ENCODE data around the gene ING4. TPM values are rescaled to one million over a fixed set of nuclear protein-coding genes. Genes with fewer than 3 reads are reported as not detected.

ING4 gene
- total RNA-seq, 1 experiment from 2014 or later = 23.8 TPM

GRCh38 chr12:6627616-6628015, 35.3 kb downstream of the ING4 start:
- H3K27me3 ChIP-seq (ENCODE audit: low read length) = no peaks in the 10 kb centered on the region
- no peaks in the 10 kb centered on the region for H3K9me2 ChIP-seq (replicated peaks; ENCODE audit: low read length)
- no peaks in the 10 kb centered on the region for H3K36me3 ChIP-seq (ENCODE audit: low read depth, low read length)
- no peaks in the 10 kb centered on the region for H3K9me3 ChIP-seq (ENCODE audit: low read length)
- ChIA-PET CTCF (no interaction called here), POLR2A (ENCODE audit: unreplicated experiment) (no interaction called here)
- intact Hi-C loops (cut with micrococcal nuclease) = no loop called here
- no TSS peak for BruUV-seq (replicated peaks)
- H2AFZ ChIP-seq (ENCODE audit: low read length) = no peak overlapping the region
- DNase-seq = no peak
- H3K79me2 ChIP-seq (ENCODE audit: low read length) = no peaks in the 10 kb centered on the region
- TF ChIP-seq EZH2phosphoT487 (IDR thresholded peaks at IDR 0.05; ENCODE audit: borderline replicate concordance, low read length) (no peak), EZH2 (IDR thresholded peaks at IDR 0.05; ENCODE audit: low read length, unreplicated experiment) (no peak), CTCF (conservative IDR thresholded peaks at IDR 0.05; ENCODE audit: low read depth, low read length) (no peak)
- no peaks in the 10 kb centered on the region for H4K20me1 ChIP-seq (ENCODE audit: low read length)
- no peaks in the 10 kb centered on the region for H3F3A ChIP-seq (ENCODE audit: low read length, unreplicated experiment)
- no peak for ATAC-seq
- no peak overlapping the region for H3K4me2 ChIP-seq (ENCODE audit: low read length)
- H3K4me1 ChIP-seq (ENCODE audit: insufficient read depth, low read length) = no peaks in the 10 kb centered on the region
- no peak overlapping the region for H3K4me3 ChIP-seq (ENCODE audit: low read length)
- H3K27ac ChIP-seq (ENCODE audit: low read length) = no peak overlapping the region
- no peak overlapping the region for H3K9ac ChIP-seq (ENCODE audit: low read length)

- DNase-seq (no peak), ATAC-seq (no peak)
- H3K79me2 ChIP-seq (ENCODE audit: low read length) = no peaks in the 10 kb centered on the region
- no peak overlapping the region for H2AFZ ChIP-seq (ENCODE audit: low read length)
- no TSS peak for BruUV-seq (replicated peaks)
- intact Hi-C loops (cut with micrococcal nuclease) = no loop called here
- H4K20me1 ChIP-seq (ENCODE audit: low read length) = no peaks in the 10 kb centered on the region
- H3K27ac ChIP-seq (ENCODE audit: low read length) = no peak overlapping the region
- no peaks in the 10 kb centered on the region for H3K27me3 ChIP-seq (ENCODE audit: low read length)
- H3K4me3 ChIP-seq (ENCODE audit: low read length) = no peak overlapping the region
- TF ChIP-seq EZH2phosphoT487 (IDR thresholded peaks at IDR 0.05; ENCODE audit: borderline replicate concordance, low read length) = no peak
- H3K4me2 ChIP-seq (ENCODE audit: low read length) = no peak overlapping the region
- H3K4me1 ChIP-seq (ENCODE audit: insufficient read depth, low read length) = no peaks in the 10 kb centered on the region
- H3K9ac ChIP-seq (ENCODE audit: low read length) = no peak overlapping the region
- ChIA-PET POLR2A (ENCODE audit: unreplicated experiment) (no interaction called here), CTCF (no interaction called here)
- no peaks in the 10 kb centered on the region for H3K36me3 ChIP-seq (ENCODE audit: low read depth, low read length)
- H3F3A ChIP-seq (ENCODE audit: low read length, unreplicated experiment) = no peaks in the 10 kb centered on the region
- H3K9me3 ChIP-seq (ENCODE audit: low read length) = no peaks in the 10 kb centered on the region
- no peaks in the 10 kb centered on the region for H3K9me2 ChIP-seq (replicated peaks; ENCODE audit: low read length)
These were observed 36.1 kb downstream of the ING4 start for GRCh38 chr12:6626654-6627283.

GRCh38 chr12:6620885-6621274, 42.0 kb downstream of the ING4 start:
- Histone ChIP-seq H3K9me2 (replicated peaks; ENCODE audit: low read length) (no peaks in the 10 kb centered on the region), H2AFZ (ENCODE audit: low read length) (no peak overlapping the region), H3K27ac (ENCODE audit: low read length) (no peak overlapping the region), H3K27me3 (ENCODE audit: low read length) (no peaks in the 10 kb centered on the region), H4K20me1 (ENCODE audit: low read length) (no peaks in the 10 kb centered on the region), H3K4me2 (ENCODE audit: low read length) (no peak overlapping the region), H3K9ac (ENCODE audit: low read length) (no peak overlapping the region), H3K4me1 (ENCODE audit: insufficient read depth, low read length) (no peaks in the 10 kb centered on the region), H3K4me3 (ENCODE audit: low read length) (no peak overlapping the region), H3K79me2 (ENCODE audit: low read length) (no peaks in the 10 kb centered on the region), H3F3A (ENCODE audit: low read length, unreplicated experiment) (no peaks in the 10 kb centered on the region), H3K9me3 (ENCODE audit: low read length) (no peaks in the 10 kb centered on the region), H3K36me3 (ENCODE audit: low read depth, low read length) (no peaks in the 10 kb centered on the region)
- no peak for ATAC-seq
- ChIA-PET POLR2A (ENCODE audit: unreplicated experiment) (no interaction called here), CTCF (no interaction called here)
- BruUV-seq (replicated peaks) = no TSS peak
- DNase-seq = no peak
- no peak for TF ChIP-seq EZH2phosphoT487 (IDR thresholded peaks at IDR 0.05; ENCODE audit: borderline replicate concordance, low read length)
- TF ChIP-seq EZH2 (IDR thresholded peaks at IDR 0.05; ENCODE audit: low read length, unreplicated experiment) = no peak
- no peak for TF ChIP-seq CTCF (conservative IDR thresholded peaks at IDR 0.05; ENCODE audit: low read depth, low read length)
- intact Hi-C loops (cut with micrococcal nuclease) = no loop called here

Measured in PC-3 (cell line).